ENCODE results near the gene LIG1.

DNA sequence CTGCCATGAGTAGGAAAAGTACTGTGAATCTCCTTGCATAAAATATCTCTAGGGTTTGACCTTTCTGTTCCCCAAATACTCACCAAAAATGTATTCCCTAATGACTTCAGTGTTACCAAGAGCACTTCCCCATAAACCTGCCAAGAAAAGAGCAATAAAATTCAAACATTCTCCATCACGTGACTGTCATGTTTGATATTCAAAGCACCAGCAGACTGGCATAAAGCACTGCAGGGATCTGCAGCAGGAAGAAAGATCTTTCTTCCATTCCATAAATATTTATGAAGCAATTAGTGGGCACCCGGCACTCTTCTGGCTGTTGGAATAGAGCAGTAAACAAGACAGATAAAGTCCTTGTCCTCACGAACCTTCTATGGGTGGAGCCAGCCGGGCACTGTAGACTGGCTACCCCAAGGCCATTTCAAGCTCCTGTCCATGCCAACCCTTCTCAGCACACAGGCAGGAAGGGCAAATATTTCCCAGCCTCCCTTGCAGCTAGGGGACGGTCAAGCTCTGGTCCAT is 79.8 kb downstream of the LIG1 start:
- TF ChIP-seq, protein P1, sequence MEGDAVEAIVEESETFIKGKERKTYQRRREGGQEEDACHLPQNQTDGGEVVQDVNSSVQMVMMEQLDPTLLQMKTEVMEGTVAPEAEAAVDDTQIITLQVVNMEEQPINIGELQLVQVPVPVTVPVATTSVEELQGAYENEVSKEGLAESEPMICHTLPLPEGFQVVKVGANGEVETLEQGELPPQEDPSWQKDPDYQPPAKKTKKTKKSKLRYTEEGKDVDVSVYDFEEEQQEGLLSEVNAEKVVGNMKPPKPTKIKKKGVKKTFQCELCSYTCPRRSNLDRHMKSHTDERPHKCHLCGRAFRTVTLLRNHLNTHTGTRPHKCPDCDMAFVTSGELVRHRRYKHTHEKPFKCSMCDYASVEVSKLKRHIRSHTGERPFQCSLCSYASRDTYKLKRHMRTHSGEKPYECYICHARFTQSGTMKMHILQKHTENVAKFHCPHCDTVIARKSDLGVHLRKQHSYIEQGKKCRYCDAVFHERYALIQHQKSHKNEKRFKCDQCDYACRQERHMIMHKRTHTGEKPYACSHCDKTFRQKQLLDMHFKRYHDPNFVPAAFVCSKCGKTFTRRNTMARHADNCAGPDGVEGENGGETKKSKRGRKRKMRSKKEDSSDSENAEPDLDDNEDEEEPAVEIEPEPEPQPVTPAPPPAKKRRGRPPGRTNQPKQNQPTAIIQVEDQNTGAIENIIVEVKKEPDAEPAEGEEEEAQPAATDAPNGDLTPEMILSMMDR (IDR thresholded peaks at IDR 0.05; ENCODE audit: insufficient read depth, low read depth, low read length) = no peak
- TF ChIP-seq EZH2 (IDR thresholded peaks at IDR 0.05; ENCODE audit: insufficient read depth, low read length) = no peak
